GM21515 (cell line): Measurements from ENCODE around the gene TNNI3K.

Experiments used
- ATAC-seq: cut with Tn5 transposase; IDR thresholded peaks from one replicate; pipeline ENCODE4 v1.9.1; 2021; ENCODE audit not compliant: unreplicated experiment

Gene TNNI3K

GRCh38 chr1:74375376-74375775 is 140.2 kb downstream of the TNNI3K start:
- ATAC-seq: no peak

GRCh38 chr1:74380252-74380651 is 145.1 kb downstream of the TNNI3K start:
- ATAC-seq: no peak

GRCh38 chr1:74388855-74389254 is 153.7 kb downstream of the TNNI3K start:
- no peak for ATAC-seq

DNA sequence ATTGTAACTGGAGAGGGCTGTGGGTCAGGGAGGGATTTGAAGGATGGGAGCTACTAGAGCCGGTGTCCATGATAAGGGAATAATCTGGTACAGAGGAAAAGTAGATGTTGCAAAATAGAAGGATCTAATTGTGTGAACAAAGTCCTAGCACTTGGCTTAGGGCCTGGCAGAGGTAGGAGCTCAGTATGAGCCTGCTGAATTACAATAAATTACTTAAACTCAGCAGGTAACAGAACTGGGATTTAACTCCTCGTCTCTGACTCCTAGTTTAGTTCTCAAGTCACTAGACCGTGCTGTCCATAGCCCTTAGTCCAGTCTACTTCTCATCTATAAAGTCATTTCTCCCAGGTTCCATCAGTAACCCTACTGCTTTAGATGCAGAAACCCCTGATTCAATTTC is 157.0 kb downstream of the TNNI3K start:
- ATAC-seq: no peak

GRCh38 chr1:74392840-74393239 is 157.7 kb downstream of the TNNI3K start:
- no peak for ATAC-seq

DNA sequence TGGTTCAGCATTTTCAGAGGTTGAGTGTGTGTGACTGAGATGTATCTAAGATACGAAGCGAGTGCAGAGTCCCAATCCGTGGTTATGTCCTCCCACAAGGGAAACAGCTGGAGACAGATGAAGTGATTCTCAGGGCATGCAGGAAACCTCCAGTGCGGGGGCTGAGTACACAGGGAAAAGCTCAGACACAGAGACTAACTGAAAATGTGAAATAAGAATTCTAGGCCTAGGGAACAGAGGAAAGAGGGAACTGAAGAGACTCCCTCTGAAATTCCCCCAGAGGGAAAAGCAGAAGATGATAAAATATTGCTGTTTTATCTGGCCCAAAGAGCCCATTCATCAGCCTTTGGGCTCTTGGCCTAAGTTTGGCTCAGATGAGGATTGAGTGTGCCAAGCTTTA is 160.4 kb downstream of the TNNI3K start:
- no peak for ATAC-seq

- ATAC-seq: no peak
Measured at GRCh38 chr1:74396462-74396861, 161.3 kb downstream of the TNNI3K start.

DNA sequence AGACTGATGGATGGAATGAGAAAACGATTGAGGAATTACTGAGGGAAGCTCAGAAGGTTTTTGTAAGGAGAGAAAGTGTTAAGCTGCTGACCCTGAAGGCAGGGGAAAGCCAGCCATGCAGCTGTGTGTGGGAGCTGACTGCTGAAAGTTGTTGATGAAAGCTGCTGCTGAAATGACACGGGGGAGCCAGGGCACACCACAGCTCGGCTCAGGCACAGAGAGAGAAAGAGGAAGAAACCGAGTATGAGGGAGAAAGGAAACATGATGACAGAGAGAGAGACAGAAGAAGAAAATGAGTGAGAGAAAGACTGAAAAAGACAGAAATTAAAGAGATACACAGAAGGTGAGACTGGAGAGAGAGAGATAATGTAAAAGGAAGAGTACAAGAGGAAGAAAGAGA is 161.7 kb downstream of the TNNI3K start:
- no peak for ATAC-seq

DNA sequence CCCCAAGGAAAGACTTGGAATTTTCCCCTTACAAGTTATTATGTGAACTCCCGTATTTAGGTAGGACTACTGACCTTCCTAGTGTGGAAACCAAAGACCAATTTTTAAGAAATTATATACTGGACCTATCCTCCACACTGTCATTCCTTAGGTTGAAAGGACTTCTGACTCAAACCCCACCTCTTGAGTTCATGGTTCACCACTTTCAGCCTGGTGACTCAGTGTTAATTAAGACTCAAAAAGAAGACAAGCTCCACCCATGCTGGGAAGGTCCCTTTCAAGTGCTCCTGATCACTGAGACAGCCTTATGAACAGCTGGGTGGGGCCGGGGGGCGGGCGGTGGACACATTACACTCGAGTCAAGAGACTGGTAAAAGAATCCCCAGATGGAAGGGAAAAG is 164.1 kb downstream of the TNNI3K start:
- no peak for ATAC-seq

DNA sequence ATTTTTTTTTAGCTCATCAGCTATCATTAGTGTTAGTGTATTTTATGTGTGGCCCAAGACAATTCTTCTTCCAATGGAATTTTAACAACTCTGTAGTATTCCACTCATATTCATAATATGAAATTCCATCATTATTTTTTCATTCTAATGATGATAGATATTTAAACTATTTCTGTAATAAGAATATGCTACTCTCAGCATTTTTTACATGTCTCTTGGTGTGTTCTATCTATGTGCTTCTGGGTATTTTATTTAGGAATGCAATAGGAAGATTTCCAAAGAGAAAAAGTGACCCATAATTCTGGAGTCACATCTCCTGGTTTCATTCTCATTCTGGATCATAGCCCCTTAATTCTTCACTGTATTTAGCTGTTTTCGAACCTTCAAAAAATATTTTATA is 167.7 kb downstream of the TNNI3K start:
- ATAC-seq: no peak

- ATAC-seq: no peak
Measured at GRCh38 chr1:74403606-74404005, 168.4 kb downstream of the TNNI3K start.

DNA sequence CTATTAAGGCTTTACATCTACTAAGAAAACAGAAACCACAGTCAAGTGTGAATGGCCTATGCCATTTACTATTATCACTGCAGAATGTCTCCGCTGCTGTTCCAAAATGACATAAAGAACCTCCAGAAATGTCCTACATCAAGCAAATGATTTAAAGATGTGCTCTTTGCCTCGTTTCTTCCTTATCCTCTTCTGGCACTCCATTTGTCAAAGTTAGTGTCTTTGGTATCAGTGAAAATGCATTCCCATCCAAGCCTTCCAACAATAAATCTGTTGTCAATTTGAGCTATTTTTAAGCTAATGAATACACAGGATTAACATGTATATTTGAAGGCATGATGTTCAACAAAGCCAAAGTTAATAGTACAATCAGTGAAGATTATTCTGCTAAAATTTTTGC is 171.6 kb downstream of the TNNI3K start:
- no peak for ATAC-seq

DNA sequence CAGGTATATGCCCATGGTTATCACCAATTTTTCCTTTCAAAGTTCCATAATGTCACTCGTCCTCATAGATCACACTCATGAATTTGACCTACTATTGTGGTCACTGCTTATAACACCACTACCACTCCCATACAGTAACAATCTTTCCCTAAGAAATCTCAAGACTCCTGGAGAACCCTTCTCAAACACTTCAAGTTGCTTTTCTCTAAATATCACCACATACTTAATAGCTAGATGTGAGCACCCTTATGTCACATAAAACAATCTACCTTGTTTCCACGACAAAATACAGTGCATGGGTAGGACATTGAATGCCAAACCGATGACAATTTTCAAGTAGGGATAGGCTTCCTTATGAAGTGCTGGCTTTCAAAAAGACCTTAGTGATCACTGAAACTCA is 172.7 kb downstream of the TNNI3K start:
- no peak for ATAC-seq

DNA sequence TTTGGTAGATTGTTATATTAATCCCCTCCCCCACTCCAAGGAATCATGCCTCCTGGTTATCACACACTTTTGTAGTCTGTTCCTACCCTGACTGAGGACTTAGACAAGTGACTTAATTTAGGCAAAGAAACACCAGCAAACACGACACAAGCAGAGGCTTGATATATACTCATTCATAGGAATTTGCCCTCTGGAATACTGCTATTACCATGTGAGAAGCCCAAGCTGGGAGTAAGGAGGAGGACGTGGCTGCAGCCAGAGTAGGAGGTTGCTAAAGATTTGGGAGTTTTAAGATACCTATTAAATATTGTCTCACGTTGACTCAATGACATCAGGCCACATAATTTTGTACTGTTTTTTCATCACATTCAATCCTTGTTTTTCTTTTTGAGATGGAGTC is 177.1 kb downstream of the TNNI3K start:
- ATAC-seq: no peak

- no peak for ATAC-seq
Measured at GRCh38 chr1:74415935-74416334, 180.7 kb downstream of the TNNI3K start.

GRCh38 chr1:74419611-74420010 is 184.4 kb downstream of the TNNI3K start:
- ATAC-seq: no peak

DNA sequence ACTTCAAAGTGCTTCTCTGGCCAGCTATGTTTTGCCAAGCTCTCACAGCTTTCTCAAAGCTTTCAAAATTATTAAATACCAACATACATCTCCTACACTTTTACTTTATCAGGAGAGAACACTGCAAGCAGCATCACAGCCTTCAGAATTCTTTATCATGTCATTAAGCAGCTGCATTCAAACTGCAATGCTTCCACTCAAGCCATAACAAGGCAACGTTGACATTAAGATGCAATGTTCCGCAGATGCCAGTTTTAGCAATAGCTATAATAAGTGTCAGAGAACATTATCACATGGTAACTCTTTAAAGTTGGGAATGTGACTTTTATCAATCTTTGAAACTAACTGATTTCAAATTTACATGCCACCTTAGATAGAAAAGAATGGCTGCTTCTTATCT is 185.3 kb downstream of the TNNI3K start:
- ATAC-seq: no peak

DNA sequence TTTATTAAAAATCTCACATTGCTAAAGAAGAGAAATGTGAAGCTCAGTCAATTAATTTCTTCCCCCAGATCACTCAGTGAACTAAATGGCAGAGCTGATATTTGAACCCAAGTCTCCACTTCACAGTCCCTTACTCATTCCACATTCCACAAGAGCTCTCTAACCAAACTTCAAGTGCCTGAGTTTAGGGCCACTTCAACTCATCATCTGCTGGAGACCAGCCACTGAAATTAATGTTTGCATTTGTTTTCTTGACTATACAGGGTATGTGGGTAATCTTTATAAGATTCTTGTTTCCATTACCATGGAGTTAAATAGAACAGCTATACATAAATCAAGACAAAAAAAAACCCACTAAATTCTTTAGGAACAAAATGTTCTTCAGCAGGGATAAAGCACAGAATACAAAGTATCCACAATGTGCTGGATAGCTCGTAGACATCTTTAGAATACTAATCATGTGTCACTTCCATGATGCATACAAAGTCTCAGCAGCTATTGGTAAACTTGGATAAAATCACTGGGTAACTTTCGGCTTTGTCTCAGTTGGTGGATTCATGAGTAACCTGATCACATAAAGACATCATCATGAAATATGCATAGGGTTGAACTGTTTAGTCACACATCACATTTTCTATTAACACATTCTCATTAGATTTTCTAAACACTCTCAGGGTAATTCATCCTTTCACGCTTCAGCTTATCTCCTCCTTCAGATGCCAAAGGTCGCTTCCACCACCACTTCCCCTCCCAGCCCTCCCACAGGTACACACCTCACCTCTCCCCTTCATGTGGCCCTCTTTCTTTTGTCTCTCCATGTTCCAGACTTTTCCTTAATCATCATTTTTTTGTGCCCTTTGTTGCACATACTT is 187.5 kb downstream of the TNNI3K start:
- no peak for ATAC-seq

DNA sequence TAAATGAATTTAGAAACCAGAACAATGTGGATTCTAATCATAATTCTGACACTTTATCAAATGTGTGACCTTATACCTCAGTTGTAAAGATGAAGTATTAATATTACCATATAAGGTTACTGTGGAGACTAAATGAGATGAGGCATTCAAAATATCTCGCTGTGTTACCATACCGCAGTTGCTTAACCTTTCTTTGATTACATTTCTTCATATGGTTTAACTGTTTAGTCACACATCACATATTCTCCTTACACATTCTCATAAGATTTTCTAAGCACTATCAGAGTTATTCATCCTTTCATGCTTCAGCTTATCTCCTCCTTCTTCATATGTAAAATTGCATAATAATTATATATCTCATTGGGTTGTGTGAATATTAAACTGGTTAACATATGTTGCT is 188.3 kb downstream of the TNNI3K start:
- ATAC-seq: no peak

- no peak for ATAC-seq
Measured at GRCh38 chr1:74425676-74426075, 190.5 kb downstream of the TNNI3K start.

GRCh38 chr1:74426208-74426937 is 191.2 kb downstream of the TNNI3K start:
- no peak for ATAC-seq

DNA sequence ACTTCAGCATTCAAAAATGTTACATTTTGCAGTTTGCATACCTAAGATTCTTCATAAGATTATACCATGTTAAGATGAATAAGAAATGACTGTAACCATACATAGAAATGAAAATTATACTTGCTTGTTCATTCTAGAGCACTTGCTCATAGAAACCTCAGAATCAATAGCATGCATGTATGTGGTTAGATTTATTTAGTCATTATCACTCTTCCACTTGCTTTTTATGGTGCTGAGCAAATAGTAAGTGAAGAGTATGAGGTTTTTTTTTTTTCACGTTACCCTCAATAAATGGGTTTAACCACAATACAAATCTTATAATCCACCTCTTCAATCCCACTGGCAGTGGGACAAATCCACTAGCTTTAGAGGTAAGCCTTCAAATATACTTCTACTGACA is 192.5 kb downstream of the TNNI3K start:
- ATAC-seq: no peak
